WTC11 (cell line): ENCODE results near the gene CPHXL2.

Experiments
- CTCF ChIP-seq: fragments of 200-600 bp; IDR thresholded peaks from 2 replicates; pipeline ENCODE4 v1.8.0; 2022; ENCODE audit warnings: antibody characterized with exemption
- ESRRA ChIP-seq: sonication (generic); formaldehyde crosslinking; IDR thresholded peaks from 2 replicates; pipeline ENCODE4 v1.8.1; 2022; ENCODE audit warnings: mild to moderate bottlenecking, missing genetic modification reagents, borderline replicate concordance
- IRF2 ChIP-seq: sonication (generic); formaldehyde crosslinking; IDR thresholded peaks from 2 replicates; pipeline ENCODE4 v1.8.0; 2022; ENCODE audit warnings: low read depth, missing genetic modification reagents, borderline replicate concordance
- NFYB ChIP-seq: sonication (generic); formaldehyde crosslinking; conservative IDR thresholded peaks from 2 replicates; pipeline ENCODE4 v1.8.0; 2022; ENCODE audit warnings: low read depth, missing genetic modification reagents
- PRDM15 ChIP-seq: sonication (generic); formaldehyde crosslinking; IDR thresholded peaks from 2 replicates; pipeline ENCODE4 v1.8.0; 2022; ENCODE audit warnings: missing genetic modification reagents
- ZNF263 ChIP-seq: sonication (generic); formaldehyde crosslinking; IDR thresholded peaks from 2 replicates; pipeline ENCODE4 v1.8.1; 2022; ENCODE audit warnings: low read depth, mild to moderate bottlenecking, moderate library complexity, missing genetic modification reagents

- TF ChIP-seq ZNF263 (CRISPR knock-in tag) = no peak
- no peak for TF ChIP-seq CTCF
- no peak for TF ChIP-seq NFYB (CRISPR knock-in tag)
- no peak for TF ChIP-seq ESRRA (CRISPR knock-in tag)
- no peak for TF ChIP-seq PRDM15 (CRISPR knock-in tag)
- TF ChIP-seq IRF2 (CRISPR knock-in tag) = no peak
These were observed 48.5 kb downstream of the CPHXL2 start for GRCh38 chr16:75628351-75628750.
